NCI-H2196 (cell line): ENCODE results near the gene SERPINA12.
"Not testable (repeated sequence)": the region's sequence is repeated elsewhere in the genome, so short reads cannot be mapped to it uniquely, and the experiment has no call there.

Experiments used
- DNase-seq: peaks from one replicate; lab custom pipeline; 2025; ENCODE audit not compliant: unreplicated experiment; lab: John Stamatoyannopoulos, UW

The SERPINA12 gene

DNA sequence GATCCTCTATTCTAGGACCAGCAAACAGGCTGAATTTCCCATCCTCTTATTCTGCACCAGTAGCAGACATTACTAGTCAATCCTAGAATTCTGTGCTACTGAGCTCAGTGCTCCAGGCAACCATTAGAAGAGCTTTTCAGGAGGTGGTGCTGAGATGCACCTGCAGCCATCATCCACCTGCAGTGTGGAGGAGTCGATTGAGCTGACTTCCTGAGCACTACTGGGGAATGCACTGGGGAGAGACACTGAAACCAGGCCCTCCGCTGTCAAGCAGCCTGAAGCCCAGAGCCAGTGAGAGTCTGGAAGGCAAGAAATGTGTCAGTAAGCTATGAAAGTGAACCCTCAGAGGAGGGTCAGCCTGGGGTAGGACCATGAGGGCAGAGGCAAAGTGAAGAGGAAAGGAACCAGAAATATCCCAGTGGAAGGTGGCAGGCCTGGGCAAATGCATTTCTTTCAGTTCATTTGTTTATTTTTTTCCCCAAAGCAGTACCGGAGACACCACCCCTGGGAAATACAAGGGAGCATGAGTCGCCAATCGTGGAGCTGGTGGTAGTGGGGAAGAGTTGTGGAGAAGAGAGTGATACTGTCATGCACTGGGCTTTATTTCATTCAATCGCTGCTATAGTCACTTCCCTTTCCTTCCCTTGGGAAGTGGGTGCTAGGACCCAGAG, 28.9 kb upstream of the SERPINA12 start:
- DNase-seq = no peak

DNA sequence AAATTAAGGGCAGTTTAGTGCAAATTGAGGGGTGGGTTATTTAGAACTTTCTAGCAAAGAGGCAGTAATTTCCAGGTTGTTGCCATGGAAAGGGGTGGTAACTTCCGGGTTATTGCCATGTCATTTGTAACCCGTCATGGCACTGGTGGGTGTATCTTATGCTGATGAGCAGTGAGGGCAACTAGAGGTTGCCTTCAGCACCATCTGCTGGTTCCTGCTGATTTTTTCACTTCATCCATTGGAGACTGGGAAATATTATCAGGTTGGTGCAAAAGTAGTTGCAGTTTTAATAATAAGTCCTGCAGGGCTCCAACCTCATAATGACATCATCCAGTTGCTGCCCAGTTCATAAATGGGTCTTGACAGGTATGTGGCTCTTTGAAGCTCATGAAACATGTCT, 27.6 kb upstream of the SERPINA12 start:
- DNase-seq = no peak

DNA sequence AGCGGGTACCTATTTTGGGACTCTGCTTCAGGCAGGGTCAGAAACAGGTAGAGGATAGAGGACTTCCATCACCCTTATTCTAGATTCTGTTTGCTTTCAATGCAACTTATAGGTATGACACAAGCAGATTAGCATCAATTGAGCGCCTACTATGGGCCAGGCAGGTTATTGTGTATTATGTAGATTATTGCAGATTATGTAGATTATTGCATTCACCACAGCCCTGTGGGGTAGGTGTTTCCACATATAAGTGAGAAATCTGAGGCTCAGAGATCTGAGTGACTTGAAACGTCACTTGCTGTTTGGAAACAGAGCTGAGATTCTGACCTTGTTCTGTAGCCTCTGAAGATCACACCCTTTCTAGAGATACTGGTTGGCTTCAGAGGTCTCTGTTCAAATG, 26.2 kb upstream of the SERPINA12 start:
- DNase-seq = no peak

DNA sequence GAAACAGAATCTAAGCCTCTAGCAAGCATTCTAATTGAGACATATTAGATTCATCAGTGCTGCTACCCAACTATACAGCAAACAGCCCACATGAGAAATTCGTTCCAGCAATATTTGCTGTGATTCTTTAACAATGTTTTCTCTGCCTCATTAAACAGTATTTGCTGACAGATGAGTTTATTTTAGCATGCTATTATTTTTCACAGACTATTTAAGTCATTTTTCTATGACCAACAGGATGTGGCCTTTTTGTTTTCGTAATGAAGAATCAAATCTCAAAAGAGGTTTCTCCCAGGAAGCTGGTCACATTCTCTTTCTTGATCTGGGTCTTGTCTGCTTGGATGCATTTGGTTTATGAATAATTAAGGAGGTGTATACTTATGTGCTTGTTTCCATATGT, 23.2 kb upstream of the SERPINA12 start:
- DNase-seq = no peak

DNA sequence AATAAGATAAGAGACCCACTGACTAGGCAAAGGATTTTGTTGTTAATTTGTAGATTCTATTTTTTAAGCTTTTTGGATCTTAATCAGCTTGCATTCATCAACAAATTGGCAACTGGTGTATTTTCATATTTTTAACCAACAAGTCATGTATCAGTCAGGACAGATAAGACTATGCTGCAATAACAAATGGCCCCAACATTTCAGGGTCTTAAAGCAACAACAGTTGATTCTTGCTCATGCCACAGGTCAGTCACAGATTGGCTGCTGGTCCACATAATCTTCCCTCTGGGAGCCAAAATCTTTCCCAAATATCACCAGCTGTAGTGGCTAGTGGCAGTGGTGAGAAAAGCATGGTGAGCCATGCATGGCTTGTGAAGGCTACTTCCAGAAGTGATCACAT, 21.9 kb upstream of the SERPINA12 start:
- no peak for DNase-seq

DNA sequence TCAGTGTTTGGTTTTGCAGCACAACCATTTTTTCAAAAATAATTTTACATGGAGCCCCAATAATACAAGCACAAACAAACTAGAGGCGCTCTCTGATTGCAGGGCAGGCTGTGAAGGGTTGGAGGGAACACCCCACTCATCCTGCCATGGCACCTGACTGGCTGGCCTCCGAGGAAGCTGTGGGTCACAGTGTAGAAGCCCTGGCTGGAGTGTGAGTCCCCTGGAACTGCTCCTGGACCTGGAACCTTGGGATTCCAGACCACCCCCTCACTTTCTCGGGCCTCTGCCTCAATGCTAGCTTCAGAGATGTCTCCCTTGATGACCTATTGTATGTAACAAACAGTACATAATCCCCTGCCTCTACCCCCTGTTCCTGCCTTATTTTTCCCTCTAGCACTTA, 14.8 kb upstream of the SERPINA12 start:
- DNase-seq = no peak

DNA sequence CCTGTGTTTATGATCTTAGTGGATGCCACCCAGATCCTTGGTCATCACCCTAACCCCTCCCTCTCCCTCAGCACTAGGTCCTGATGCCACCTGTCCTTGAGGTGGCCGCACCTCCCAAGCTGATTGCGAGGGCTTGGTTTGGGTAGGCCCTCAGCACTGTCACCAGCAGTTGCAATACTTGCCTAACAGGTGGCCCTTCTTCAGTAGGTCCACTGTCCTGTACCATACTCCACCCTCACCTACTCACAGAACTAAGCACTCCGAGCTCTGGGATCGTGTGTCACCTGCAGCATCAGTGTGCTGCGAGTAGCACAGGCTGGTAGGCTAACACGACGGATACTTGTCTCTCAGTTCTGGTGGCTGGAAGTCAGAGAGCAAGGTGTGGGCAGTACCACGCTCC, 14.0 kb upstream of the SERPINA12 start:
- no peak for DNase-seq

DNA sequence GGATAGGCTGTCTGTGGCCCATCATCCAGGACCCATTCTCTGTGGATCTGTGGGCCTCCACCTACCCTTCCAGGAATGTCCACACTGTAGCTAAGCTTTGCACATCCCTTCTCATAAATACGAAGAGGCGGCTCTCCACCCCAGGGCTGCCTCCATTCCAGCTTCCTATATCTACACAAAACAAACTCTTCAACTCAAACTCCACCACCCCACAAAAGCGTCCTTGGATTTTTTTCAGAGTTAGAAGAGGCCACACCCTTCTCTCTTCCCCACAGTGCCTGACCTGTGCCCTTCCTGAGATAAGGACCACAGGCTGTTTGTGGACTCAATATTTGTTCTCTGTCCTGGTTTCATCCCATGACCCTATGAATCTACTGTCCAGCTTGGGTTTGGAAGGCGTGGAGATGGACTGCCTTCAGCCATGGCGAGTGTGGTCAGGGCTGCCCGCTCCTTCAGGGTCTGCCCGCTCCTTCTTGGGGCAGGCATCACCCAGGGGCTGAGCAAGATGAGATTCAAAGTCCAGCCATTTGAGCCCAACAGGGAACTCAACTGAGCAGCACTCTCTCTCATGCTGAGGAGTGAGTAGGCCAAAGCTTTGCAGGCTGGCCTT, 13.0 kb upstream of the SERPINA12 start:
- no peak for DNase-seq

DNA sequence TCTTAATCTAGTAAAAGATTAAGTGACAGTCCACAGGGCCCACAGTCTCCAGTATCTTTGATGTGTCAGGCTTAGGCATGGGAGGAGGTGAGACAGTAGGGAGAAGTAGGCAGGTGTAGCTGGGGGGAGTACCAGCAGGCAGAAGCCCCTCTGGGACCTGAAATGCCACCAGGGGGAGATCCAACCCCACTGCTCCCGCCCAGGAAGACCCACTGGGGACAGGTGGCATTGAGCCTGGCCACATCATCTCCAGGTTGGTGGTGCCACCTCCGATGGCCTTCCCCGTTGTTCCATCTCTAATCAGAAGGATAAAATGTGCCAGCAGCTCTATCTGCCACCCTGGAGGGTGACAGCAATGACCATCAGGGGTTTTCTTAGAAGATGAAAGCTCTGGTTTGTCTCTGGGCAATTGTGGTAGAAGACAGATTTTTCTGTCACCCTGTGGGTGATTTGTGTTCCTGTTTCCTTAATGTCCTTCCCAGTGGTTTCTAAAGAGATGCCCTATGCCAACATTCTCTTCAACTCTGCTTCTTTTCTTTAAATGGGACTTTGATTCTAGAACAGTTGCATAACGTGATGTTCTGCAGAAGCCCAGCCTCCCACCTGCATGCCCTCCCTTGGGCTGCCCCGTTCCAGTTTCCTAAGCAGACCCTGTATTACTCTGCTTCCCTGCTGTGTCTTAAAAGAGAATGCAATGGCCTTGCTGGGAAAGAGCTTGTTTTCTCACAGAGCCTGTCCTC, 12.3 kb upstream of the SERPINA12 start:
- DNase-seq = no peak

DNA sequence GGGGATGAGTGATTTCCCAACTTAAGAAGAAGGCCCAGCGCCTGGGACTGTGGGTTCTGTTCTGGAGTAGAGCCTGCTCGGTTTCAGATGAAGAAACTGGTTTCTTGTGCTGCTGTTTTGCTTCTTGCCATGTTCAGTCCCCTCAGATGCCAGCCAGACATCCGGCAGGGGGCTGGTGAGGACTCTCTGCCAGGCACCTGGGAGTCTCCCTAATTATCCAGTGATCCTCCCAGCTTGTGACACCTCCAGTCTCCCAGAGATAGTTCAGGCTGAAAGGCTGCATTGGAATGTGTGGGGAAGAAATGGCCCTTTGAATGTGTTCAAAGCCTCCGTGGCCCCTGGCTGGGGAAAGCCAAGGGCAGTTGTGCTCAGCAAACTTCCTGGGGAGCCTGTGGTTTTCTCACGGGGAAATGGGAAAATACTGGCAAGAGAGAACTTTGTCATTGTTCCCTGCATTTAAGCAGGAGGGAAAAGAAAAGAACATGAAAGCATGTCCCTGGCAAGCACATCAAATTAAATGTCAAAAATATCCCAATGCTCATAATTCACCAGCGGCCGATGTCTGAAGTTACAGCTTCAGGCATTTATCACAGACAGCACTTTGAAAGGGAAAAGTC, 8.5 kb upstream of the SERPINA12 start:
- DNase-seq = no peak

DNA sequence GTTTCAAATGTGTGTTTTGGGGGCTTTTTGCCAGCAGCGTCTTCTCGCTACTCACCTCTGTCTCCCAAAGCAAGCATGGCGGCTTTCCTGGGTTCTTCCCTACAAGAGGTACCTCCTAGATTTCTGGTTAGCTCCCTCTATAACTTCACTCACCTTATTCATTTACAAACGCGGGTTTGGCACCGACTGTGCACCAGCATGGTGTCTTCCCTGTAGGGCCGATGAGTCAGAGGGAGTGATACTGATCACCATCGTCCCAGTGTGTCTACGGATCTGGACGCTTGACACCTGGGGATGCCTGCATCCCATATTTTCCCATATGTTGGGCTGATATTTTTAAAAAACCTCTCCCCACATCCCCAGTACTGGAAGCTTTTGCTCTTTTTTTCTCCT, 8.0 kb upstream of the SERPINA12 start:
- no peak for DNase-seq

DNA sequence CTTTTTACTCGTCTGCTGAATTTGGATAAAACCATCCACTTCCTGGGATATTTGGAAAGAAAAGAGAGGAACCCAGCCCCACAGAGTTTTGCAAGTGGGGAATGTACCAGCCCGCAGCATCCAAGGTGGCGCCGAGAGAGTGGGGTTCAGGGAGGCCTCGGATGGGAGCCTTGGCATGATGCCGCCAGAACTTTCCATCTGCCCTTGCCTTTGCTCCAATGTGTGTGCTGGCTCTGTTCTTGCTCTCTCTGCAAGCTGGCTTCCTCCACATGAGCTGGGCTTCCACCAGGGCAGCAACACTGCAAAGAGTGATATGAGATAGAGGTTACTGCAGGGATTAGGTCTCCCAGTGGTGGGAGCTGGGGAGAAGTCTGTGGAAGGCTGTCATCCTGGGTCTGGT, 6.6 kb upstream of the SERPINA12 start:
- DNase-seq = no peak

DNA sequence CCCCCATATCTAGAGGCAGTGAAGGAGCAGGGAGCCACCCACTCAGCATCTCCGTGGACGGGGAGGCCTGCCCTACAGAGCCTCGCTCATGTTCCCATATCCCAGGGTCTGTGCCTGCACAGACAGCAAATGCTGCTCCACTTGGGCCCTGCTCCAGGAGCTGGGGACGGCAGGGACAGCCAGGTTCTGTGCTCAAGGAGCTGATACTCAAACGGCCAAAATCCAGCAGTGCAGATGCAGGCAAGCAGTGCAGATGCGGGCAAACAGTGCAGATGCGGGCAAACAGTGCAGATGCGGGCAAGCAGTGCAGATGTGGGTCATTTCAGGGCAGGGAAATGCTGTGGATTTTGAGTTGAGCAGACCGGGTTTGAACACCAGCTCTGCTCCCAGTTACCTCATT, 6.2 kb upstream of the SERPINA12 start:
- no peak for DNase-seq

DNA sequence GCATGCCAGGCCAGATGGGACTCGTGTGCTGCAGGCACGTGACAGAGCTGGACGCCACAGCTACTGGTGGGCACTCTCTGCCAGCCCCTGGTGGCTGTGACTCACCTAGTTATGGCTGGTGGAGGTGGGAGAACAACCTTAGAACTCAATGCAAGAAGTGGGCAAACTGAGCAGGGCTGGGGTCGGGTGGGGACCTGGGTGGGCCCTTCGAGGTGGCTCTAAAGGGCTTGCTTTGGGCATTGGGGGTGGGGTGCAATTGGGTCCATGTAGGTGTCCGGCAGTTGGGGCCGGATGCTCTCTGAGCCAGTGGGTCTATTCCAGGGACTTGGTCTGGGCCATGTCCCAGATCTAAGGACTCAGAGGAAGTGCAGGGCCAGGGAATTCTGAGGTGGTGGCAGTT, 5.1 kb upstream of the SERPINA12 start:
- DNase-seq = no peak

DNA sequence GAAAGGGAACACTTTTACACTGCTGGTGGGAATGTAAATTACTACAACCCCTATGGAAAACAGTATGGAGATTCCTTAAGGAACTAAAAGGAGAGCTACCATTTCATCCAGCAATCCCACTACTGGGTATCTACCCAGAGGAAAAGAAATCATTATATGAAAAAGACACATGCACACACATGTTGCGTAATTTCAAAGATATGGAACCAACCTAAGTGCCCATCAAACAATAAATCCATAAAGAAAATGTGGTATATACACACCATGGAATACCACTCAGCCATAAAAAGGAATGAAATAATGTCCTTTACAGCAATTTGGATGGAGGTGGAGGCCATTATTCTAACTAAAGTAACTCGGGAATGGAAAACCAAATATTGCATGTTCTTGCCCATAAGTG, 1.2 kb upstream of the SERPINA12 start:
- DNase-seq = not testable (repeated sequence)

DNA sequence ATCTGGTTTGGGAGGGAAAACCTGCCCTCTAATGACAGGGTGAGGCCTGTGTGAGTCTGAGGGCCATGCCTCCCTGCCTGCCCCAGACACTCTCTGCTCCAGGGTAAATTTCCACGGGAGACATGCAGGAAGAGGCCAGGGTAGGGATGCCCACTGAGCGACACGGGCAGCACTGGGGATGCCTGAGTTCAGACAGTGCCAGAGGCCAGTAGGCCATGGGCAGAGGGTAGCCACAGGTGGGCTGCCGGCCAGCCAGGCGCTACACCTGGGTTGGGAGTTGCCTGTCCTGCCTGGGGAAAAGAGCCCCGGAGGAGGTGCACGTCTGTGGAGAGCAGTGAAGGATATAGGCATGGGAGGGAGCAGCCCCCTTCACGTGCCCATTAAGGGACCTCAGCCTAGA, 3.6 kb downstream of the SERPINA12 start:
- no peak for DNase-seq

DNA sequence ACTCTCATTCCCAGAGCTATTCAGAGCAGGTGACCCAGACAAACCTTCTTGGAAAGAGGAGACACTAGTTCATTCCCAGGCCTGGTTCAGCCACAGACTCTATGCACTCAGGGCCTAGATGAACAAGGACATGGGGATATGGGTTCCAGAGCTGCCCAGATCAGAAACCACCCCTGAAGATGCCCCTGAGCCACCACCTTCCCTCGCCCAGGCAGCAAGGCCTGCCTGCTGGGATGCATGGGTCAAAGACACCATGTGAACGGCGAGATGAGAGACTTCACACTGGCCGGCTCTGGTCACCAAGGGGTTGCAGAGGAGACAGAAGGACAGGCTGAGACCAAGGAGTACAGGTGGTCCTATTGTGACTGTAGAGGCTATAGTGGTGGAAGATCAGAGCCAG, 4.1 kb downstream of the SERPINA12 start:
- no peak for DNase-seq

DNA sequence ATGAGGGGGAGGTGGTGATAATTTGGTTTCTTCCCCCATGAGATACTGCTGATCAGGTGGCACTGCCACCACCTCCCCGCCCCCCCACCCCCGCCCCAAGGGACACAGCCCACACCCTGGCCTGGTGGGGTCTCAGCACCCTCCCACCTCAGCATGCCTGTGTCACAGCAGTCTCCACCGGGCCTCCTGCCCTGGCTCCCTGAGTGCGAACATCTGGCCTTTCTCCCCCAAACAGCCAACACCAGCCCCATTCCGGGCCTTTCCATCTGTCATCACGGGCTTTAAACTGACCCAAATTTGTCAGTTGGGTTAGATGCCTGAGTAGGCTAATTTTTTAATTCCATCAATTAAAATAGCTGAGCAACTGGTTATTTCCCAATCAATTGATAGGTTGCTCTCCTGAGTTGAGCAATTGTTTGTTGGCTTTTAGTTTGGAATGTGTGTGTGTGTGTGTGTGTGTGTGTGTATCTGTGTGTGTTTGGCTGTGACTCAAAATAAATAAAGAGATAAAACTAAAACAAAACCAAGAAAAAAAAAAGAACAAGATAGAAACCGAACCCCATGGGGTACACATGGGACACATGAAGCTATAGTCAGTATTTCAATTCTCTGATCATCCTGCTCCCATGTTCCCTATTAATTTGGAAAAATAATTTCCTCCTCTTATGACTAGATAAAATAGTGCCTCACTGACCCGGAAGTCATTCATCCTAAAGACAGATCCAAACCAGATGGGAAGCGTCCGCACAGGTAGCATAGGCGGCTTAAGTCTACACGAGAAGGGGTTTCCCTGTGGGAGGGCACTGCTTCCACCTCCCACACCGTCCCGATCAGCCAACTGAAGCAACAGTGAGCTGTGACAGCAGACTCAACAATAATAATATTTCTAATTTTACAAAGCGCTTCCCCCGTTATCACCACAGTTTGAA, 7.4 kb downstream of the SERPINA12 start:
- no peak for DNase-seq

DNA sequence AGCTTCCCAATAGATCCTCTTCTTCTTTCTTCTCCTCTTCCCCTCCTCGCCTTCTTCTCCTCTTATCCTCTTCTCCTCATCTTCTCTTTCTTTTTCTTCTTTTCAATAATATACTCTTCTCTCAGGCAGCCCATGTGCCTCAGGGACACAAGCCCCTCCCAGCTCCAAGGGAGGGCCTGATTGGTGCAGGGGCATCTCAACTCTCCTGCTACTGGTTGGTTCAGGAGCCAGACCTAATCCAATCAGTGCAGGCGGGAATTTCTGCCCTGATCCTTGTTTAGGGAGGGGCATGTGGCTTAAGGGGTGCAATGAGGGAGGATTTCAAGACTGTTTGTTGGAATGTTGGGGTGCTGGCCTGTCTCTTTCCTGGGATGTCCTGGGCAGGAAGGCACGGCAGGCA, 9.0 kb downstream of the SERPINA12 start:
- no peak for DNase-seq

DNA sequence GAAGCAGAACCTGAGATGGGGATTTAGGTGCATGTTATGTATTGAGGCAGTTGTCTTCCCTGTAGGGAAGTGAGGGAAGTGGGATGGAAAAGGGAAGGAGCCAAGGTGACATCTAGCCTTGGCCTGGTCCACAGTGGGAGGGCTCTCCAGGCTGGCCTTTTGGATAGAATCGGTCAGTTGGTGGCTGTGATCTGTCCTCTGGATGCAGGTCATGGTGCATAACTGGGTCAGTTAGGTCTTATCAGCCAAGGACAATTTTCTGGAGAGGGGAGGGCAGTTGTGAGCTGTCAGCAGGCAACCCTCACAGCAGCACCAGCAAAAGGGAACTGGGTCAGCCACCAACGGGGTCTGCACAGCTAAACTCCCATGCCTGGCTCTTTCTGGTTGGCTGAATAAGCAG, 9.6 kb downstream of the SERPINA12 start:
- DNase-seq = no peak

DNA sequence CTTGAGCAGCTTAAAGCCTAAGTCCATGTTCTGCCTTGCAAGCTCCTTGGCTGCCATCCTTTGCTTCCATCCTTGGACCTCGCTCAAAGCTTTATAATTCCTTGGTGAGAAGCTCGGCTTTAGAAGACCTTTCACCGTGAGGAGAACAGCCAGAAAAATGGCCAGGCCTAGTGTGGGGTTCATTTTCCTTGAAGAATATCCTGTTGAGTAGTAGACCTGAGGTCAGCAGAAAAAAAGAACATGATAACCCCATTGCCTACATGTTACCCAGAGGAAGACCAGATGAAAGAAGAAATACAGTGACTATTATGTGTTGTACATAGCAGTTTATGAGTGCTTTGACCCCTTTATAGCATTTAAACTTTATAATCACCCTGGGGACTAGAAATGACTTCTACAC, 11.1 kb downstream of the SERPINA12 start:
- no peak for DNase-seq
